Measurements from ENCODE around the gene RGS12.
A peak's percentile ranks its signal among the peaks of the same experiment; 100 is the strongest.

Gene RGS12

DNA sequence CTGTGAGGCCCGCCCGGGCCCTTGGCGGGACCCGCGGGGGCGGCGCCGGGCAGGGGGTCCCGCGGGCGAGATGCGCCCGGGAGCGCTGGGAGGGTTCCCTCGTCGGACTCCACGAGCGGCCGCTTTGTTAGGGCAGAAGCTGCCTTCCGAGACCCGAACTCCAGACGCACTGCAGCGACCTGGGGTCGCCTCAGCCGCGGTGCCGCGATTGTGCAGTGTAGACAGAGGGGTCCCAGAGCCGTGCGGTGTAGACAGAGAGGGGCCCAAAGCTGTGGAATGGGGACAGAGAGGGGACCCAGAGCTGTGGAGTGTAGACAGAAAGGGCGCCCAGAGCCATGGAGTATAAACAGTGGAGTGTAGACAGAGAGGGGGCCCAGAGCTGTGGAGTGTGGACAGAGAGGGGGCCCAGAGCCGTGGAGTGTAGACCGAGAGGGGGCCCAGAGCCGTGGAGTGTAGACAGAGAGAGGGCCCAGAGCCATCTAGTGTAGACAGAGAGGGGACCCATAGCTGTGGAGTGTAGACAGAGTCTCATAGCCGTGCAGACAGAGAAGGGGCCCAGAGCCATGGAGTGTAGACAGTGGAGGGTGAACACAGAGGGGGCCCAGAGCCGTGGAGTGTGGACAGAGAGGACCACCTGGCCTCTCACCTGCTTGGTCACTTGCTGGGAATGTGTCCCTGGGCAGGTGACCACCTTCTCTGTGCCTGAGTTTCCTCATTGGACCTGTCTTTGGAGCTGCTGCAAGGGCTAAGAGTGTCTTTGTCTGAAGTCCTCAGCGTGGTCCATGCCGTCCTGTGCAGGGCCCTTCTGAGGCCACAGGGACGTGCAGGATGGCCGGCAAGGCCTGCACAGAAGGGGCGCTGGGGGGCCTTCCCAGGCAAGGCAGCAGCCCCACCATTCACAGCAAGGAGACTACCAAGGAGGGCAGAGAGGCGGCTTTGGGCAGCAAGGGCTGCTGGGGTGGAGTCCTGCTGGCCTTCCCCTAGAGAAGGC, 875 bp downstream of the RGS12 start:
- Histone ChIP-seq H3K4me2 (ENCODE audit: low read length) (peak overlapping the region; percentile 55), H2BK5ac (ENCODE audit: low read length) (no peak overlapping the region), H2AK5ac (ENCODE audit: low read length) (no peak overlapping the region), H3K9ac (ENCODE audit: low read length) (peak overlapping the region; percentile 71), H3K27ac (ENCODE audit: low read depth, low read length) (no peak overlapping the region), H3K36me3 (ENCODE audit: control insufficient read depth, insufficient read depth, low read length) (no peaks in the 10 kb centered on the region), H3K56ac (ENCODE audit: low read length) (peak overlapping the region; percentile 91), H2BK15ac (replicated peaks; ENCODE audit: low read depth) (no peak overlapping the region), H3K4me3 (ENCODE audit: low read length) (peak overlapping the region; percentile 28), H3K4me1 (ENCODE audit: control insufficient read depth, low read depth, low read length) (peaks cover 4% of the 10 kb centered on the region), H2BK120ac (ENCODE audit: low read depth, low read length) (no peak overlapping the region), H3K18ac (ENCODE audit: low read length) (peak overlapping the region; percentile 63), H4K5ac (ENCODE audit: low read length) (no peak overlapping the region), H3K79me2 (ENCODE audit: control insufficient read depth, insufficient read depth, low read length) (no peaks in the 10 kb centered on the region), H3K23ac (ENCODE audit: low read length) (peak overlapping the region; percentile 91), H3K27me3 (ENCODE audit: insufficient read depth, low read length, poor library complexity) (no peaks in the 10 kb centered on the region), H3K79me1 (ENCODE audit: low read length) (peaks cover 4% of the 10 kb centered on the region), H3K4ac (ENCODE audit: low read depth, low read length) (peak overlapping the region; percentile 25), H4K8ac (ENCODE audit: low read depth, low read length) (no peak overlapping the region)
- DNase-seq = peak; percentile 23
- WGBS (ENCODE audit: extremely low coverage, insufficient coverage, low lambda C conversion rate) = no CpG with 5 or more reads among the region's 42 CpGs

DNA sequence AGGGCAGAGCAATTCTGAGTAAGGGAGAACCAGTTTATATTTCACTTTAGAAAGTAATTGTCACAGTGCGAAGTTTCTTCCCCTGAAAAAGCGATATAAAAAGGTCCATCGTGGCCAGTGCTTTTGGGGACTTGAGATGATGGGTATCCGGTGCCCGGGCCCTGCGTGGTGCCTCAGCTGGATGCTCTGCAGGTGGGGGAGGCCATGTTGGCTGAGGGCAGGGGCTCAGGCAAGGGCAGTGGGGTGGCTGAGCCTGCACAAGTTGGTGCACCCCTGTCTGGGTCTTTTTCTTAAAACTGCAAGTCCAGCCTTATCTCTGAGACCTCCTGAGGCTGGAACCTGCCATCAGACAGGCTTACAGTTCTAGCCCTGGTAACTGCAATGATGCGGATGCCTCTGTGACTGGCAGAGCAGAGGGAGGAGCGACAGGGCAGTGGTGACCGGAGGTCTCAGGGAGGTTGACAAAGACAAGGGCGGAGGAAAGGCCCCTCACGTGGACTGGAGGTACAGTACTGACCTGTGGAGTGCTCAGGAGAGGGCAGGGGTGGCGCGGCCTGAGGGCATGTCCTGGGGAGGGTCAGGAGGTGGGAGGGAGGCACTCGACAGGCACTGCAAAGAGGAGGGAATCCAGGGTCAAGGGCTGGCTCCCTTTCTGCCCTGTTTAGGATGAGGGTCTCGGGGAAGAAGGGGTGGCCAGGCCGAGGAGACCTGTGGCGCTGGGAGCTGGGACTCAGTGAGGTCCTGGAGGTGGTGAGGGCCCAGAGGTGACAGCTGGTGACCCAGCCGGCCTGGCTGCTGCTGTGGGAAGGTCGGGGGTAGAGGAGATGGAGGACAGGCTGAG, 1.8 kb downstream of the RGS12 start:
- Histone ChIP-seq H2AK5ac (ENCODE audit: low read length) (no peak overlapping the region), H2BK120ac (ENCODE audit: low read depth, low read length) (no peak overlapping the region), H3K23ac (ENCODE audit: low read length) (no peak overlapping the region), H2BK15ac (replicated peaks; ENCODE audit: low read depth) (no peak overlapping the region), H3K4ac (ENCODE audit: low read depth, low read length) (no peak overlapping the region), H3K27ac (ENCODE audit: low read depth, low read length) (no peak overlapping the region), H3K4me1 (ENCODE audit: control insufficient read depth, low read depth, low read length) (peaks cover 4% of the 10 kb centered on the region), H4K5ac (ENCODE audit: low read length) (no peak overlapping the region), H3K9ac (ENCODE audit: low read length) (peak overlapping the region; percentile 71), H3K56ac (ENCODE audit: low read length) (peak overlapping the region; percentile 91), H3K4me3 (ENCODE audit: low read length) (no peak overlapping the region), H3K4me2 (ENCODE audit: low read length) (no peak overlapping the region), H3K18ac (ENCODE audit: low read length) (no peak overlapping the region), H3K27me3 (ENCODE audit: insufficient read depth, low read length, poor library complexity) (no peaks in the 10 kb centered on the region), H4K8ac (ENCODE audit: low read depth, low read length) (no peak overlapping the region), H3K79me2 (ENCODE audit: control insufficient read depth, insufficient read depth, low read length) (peaks cover 3% of the 10 kb centered on the region), H3K36me3 (ENCODE audit: control insufficient read depth, insufficient read depth, low read length) (no peaks in the 10 kb centered on the region), H3K79me1 (ENCODE audit: low read length) (peaks cover 10% of the 10 kb centered on the region), H2BK5ac (ENCODE audit: low read length) (no peak overlapping the region)
- no CpG with 5 or more reads among the region's 19 CpGs for WGBS (ENCODE audit: extremely low coverage, insufficient coverage, low lambda C conversion rate)
- DNase-seq = no peak

DNA sequence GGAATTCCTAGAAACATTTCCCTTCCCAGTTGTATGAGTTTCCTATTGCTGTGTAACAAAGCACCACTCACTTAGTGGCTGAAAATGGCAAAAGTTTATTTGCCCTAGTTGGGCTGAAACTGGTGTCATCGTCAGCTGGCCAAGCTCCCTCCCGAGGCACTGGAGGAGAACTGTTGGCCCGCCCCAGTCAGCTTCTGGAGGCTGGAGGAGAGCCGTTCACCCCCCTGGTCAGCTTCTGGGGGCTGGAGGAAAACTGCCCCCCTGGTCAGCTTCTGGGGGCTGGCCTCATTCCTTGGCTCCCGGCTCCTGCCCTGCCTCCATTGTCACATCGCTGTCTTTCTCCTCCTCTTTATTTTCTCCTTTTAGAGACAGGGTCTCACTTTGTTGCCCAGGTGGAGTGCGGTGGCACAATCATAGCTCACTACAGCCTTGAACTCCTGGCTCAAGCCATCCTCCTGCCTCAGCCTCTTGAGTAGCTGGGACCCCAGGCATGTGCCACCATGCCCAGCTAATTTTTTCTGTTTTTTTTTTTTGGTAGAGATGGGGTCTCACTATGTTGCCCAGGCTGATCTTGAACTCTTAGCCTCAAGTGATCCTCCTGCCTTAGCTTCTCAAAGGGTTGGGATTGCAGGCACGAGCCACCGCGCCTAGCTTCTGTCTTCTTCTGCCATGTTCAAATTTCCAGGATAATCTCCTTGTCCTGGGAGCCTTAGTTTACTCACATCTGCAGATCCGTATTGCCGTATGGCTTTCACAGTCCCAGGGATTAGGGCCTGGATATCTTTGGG, 3.2 kb downstream of the RGS12 start:
- Histone ChIP-seq H3K36me3 (ENCODE audit: control insufficient read depth, insufficient read depth, low read length) (no peaks in the 10 kb centered on the region), H3K56ac (ENCODE audit: low read length) (no peak overlapping the region), H3K4me3 (ENCODE audit: low read length) (no peak overlapping the region), H3K18ac (ENCODE audit: low read length) (no peak overlapping the region), H3K79me2 (ENCODE audit: control insufficient read depth, insufficient read depth, low read length) (peaks cover 3% of the 10 kb centered on the region), H3K27me3 (ENCODE audit: insufficient read depth, low read length, poor library complexity) (no peaks in the 10 kb centered on the region), H3K9ac (ENCODE audit: low read length) (no peak overlapping the region), H3K4me2 (ENCODE audit: low read length) (no peak overlapping the region), H4K8ac (ENCODE audit: low read depth, low read length) (no peak overlapping the region), H3K4me1 (ENCODE audit: control insufficient read depth, low read depth, low read length) (peaks cover 4% of the 10 kb centered on the region), H2AK5ac (ENCODE audit: low read length) (no peak overlapping the region), H3K23ac (ENCODE audit: low read length) (no peak overlapping the region), H4K5ac (ENCODE audit: low read length) (no peak overlapping the region), H2BK5ac (ENCODE audit: low read length) (no peak overlapping the region), H3K79me1 (ENCODE audit: low read length) (peaks cover 16% of the 10 kb centered on the region), H3K4ac (ENCODE audit: low read depth, low read length) (no peak overlapping the region), H2BK120ac (ENCODE audit: low read depth, low read length) (no peak overlapping the region), H3K27ac (ENCODE audit: low read depth, low read length) (no peak overlapping the region), H2BK15ac (replicated peaks; ENCODE audit: low read depth) (no peak overlapping the region)
- DNase-seq = no peak
- WGBS (ENCODE audit: extremely low coverage, insufficient coverage, low lambda C conversion rate) = no CpG with 5 or more reads among the region's 12 CpGs

- H3K79me1 ChIP-seq (ENCODE audit: low read length) = peaks cover 18% of the 10 kb centered on the region
- no peaks in the 10 kb centered on the region for H3K27me3 ChIP-seq (ENCODE audit: insufficient read depth, low read length, poor library complexity)
- no peak overlapping the region for H3K18ac ChIP-seq (ENCODE audit: low read length)
- no peak overlapping the region for H3K4ac ChIP-seq (ENCODE audit: low read depth, low read length)
- H3K4me3 ChIP-seq (ENCODE audit: low read length) = no peak overlapping the region
- peaks cover 4% of the 10 kb centered on the region for H3K4me1 ChIP-seq (ENCODE audit: control insufficient read depth, low read depth, low read length)
- no peak overlapping the region for H3K56ac ChIP-seq (ENCODE audit: low read length)
- peaks cover 3% of the 10 kb centered on the region for H3K79me2 ChIP-seq (ENCODE audit: control insufficient read depth, insufficient read depth, low read length)
- no peak overlapping the region for H3K23ac ChIP-seq (ENCODE audit: low read length)
- H3K36me3 ChIP-seq (ENCODE audit: control insufficient read depth, insufficient read depth, low read length) = no peaks in the 10 kb centered on the region
- H3K4me2 ChIP-seq (ENCODE audit: low read length) = no peak overlapping the region
- no CpG with 5 or more reads among the region's 8 CpGs for whole genome bisulfite sequencing (ENCODE audit: extremely low coverage, insufficient coverage, low lambda C conversion rate)
- no peak overlapping the region for H3K9ac ChIP-seq (ENCODE audit: low read length)
- H4K5ac ChIP-seq (ENCODE audit: low read length) = no peak overlapping the region
- no peak overlapping the region for H4K8ac ChIP-seq (ENCODE audit: low read depth, low read length)
- H2BK5ac ChIP-seq (ENCODE audit: low read length) = no peak overlapping the region
- no peak overlapping the region for H3K27ac ChIP-seq (ENCODE audit: low read depth, low read length)
- no peak overlapping the region for H2AK5ac ChIP-seq (ENCODE audit: low read length)
- no peak overlapping the region for H2BK120ac ChIP-seq (ENCODE audit: low read depth, low read length)
- DNase-seq = peak; percentile 25
- no peak overlapping the region for H2BK15ac ChIP-seq (replicated peaks; ENCODE audit: low read depth)
Measured at GRCh38 chr4:3296651-3297050, 3.8 kb downstream of the RGS12 start.

DNA sequence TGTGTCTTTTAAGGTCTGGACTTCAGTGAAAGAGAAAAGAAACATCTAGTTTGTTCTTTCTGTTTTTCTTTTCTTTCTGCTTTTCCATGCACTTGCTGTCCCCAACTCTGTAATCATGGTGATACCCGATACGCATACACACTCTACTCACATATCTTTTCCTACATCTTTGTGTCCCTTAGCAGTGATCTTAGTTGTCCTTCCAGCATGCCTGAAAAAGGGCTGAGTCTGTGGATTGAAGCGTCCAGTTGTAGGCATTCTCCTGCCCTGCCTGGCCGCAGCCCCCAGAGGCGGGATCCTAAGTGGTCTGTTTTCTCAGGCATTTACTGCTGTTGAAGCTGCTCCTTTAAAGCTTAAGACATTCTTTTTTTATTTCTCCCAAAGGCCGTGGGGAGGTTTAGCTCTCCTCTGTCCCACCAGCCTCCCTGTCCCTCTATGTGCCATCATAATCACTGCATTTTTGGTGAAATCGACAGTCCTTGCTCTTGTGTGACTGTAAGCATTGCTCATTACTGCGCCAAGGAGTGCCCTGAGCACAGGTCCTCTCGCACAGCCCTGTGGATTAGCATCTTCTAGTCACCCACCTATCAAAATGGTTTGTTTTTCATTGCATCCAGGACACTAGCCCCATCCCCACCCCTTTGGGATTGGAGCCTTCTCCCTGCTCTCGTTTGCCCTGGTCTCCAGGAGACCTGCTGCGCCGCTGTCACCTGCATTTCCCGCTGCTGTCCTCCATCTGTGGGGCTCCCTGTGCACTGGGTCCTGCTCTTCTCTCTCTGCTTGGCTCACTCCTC, 4.4 kb downstream of the RGS12 start:
- Histone ChIP-seq H3K4me1 (ENCODE audit: control insufficient read depth, low read depth, low read length) (peaks cover 4% of the 10 kb centered on the region), H3K36me3 (ENCODE audit: control insufficient read depth, insufficient read depth, low read length) (no peaks in the 10 kb centered on the region), H4K8ac (ENCODE audit: low read depth, low read length) (no peak overlapping the region), H3K27me3 (ENCODE audit: insufficient read depth, low read length, poor library complexity) (no peaks in the 10 kb centered on the region), H2BK15ac (replicated peaks; ENCODE audit: low read depth) (no peak overlapping the region), H3K23ac (ENCODE audit: low read length) (no peak overlapping the region), H2BK5ac (ENCODE audit: low read length) (no peak overlapping the region), H3K27ac (ENCODE audit: low read depth, low read length) (no peak overlapping the region), H3K18ac (ENCODE audit: low read length) (no peak overlapping the region), H4K5ac (ENCODE audit: low read length) (no peak overlapping the region), H3K79me2 (ENCODE audit: control insufficient read depth, insufficient read depth, low read length) (peaks cover 3% of the 10 kb centered on the region), H3K56ac (ENCODE audit: low read length) (no peak overlapping the region), H3K9ac (ENCODE audit: low read length) (no peak overlapping the region), H3K4me2 (ENCODE audit: low read length) (no peak overlapping the region), H3K79me1 (ENCODE audit: low read length) (peaks cover 18% of the 10 kb centered on the region), H2BK120ac (ENCODE audit: low read depth, low read length) (no peak overlapping the region), H2AK5ac (ENCODE audit: low read length) (no peak overlapping the region), H3K4ac (ENCODE audit: low read depth, low read length) (no peak overlapping the region), H3K4me3 (ENCODE audit: low read length) (no peak overlapping the region)
- WGBS (ENCODE audit: extremely low coverage, insufficient coverage, low lambda C conversion rate) = no CpG with 5 or more reads among the region's 13 CpGs
- no peak for DNase-seq
